Measurements from ENCODE around the gene RANBP9. TPM values are rescaled to one million over a fixed set of nuclear protein-coding genes. Genes with fewer than 3 reads are reported as not detected.
A peak's percentile ranks its signal among the peaks of the same experiment; 100 is the strongest.

Gene RANBP9
- total RNA-seq, 4 donors from 2014 or later, result 35.8 to 64.7 (median 50.4) TPM

DNA sequence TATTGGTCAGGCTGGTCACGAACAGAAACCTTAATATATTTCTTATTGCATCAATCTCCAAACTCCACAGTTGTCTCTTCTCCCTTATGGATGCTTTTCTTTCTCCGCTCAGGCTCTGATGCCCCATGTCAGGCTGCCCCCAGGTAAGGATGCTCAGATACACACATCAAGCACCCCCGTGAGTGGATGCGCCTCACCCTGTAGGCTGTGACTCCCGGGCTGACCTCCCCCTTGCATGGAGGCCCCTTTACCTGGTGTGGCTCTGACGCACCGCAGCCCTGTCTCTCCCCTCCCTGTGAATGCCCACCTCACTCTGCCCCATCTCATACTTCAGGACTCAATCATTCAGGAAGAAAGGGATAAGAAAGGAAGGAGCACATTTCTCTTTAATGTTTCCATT is 19.1 kb upstream of the RANBP9 start:
- Histone ChIP-seq H3K4me1 (peaks cover 14% of the 10 kb centered on the region), H3K9me3 (no peaks in the 10 kb centered on the region), H3K27me3 (no peaks in the 10 kb centered on the region), H3K4me3 (no peak overlapping the region), H3K27ac (no peak overlapping the region), H3K36me3 (no peaks in the 10 kb centered on the region)
- TF ChIP-seq EP300 (IDR thresholded peaks at IDR 0.05) (no peak), POLR2AphosphoS5 (IDR thresholded peaks at IDR 0.05) (no peak), POLR2A (IDR thresholded peaks at IDR 0.05) (no peak)
- TF ChIP-seq, protein P1, sequence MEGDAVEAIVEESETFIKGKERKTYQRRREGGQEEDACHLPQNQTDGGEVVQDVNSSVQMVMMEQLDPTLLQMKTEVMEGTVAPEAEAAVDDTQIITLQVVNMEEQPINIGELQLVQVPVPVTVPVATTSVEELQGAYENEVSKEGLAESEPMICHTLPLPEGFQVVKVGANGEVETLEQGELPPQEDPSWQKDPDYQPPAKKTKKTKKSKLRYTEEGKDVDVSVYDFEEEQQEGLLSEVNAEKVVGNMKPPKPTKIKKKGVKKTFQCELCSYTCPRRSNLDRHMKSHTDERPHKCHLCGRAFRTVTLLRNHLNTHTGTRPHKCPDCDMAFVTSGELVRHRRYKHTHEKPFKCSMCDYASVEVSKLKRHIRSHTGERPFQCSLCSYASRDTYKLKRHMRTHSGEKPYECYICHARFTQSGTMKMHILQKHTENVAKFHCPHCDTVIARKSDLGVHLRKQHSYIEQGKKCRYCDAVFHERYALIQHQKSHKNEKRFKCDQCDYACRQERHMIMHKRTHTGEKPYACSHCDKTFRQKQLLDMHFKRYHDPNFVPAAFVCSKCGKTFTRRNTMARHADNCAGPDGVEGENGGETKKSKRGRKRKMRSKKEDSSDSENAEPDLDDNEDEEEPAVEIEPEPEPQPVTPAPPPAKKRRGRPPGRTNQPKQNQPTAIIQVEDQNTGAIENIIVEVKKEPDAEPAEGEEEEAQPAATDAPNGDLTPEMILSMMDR (IDR thresholded peaks at IDR 0.05), result no peak
- 97% methylated on average over 7 of the region's 7 CpGs for WGBS
- DNase-seq (ENCODE audit: low spot score in 2 of 2), result no peak

DNA sequence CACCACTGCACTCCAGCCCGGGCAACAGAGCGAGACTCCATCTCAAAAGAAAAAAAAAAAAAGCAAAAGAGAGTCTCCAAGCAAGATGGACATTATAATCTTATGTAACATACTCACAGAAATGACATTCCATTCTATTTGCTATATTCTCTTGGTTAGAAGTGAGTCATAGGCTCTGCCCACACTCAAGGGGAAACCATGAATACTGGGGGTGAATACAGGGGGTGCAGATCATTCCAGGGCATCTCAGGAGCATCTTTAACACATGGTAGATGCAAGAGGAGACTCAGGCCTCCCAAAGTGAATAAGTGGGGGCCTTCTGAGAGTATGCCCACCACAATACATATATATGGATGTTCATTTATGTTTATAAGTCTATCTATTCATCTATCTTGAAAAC is 18.3 kb upstream of the RANBP9 start:
- no peaks in the 10 kb centered on the region for H3K9me3 ChIP-seq
- no peak overlapping the region for H3K4me3 ChIP-seq
- H3K4me1 ChIP-seq, result peaks cover 22% of the 10 kb centered on the region
- H3K27me3 ChIP-seq, result no peaks in the 10 kb centered on the region
- TF ChIP-seq, protein P1 (IDR thresholded peaks at IDR 0.05), result no peak
- TF ChIP-seq POLR2A (IDR thresholded peaks at IDR 0.05) (no peak), POLR2AphosphoS5 (IDR thresholded peaks at IDR 0.05) (no peak), EP300 (IDR thresholded peaks at IDR 0.05) (no peak)
- no peak overlapping the region for H3K27ac ChIP-seq
- H3K36me3 ChIP-seq, result no peaks in the 10 kb centered on the region
- 98% methylated on average over 2 of the region's 2 CpGs for WGBS
- DNase-seq (ENCODE audit: low spot score in 2 of 2), result no peak

DNA sequence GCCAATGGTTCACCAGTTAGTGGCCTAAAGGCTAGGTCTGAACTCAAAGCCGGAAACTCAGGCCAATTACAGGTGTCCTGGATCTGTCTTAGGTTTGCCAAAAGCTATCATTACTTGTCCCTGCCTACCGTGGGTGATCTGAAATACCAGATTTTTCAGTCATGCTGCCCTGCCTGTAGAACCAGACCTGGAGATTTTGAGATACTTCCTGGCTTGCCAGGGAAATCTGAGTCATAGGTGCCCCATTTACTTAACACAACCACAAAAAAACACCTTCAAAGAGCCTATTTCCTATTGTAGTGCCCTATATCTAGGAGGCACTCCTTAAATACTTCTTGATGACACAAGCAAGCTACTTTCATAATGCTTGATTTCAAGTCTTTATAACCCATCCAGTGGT is 13.9 kb upstream of the RANBP9 start:
- Histone ChIP-seq H3K27me3 (no peaks in the 10 kb centered on the region), H3K4me3 (no peak overlapping the region), H3K9me3 (no peaks in the 10 kb centered on the region), H3K27ac (peak overlapping the region; percentile 75), H3K36me3 (no peaks in the 10 kb centered on the region), H3K4me1 (peaks cover 19% of the 10 kb centered on the region)
- TF ChIP-seq POLR2A (IDR thresholded peaks at IDR 0.05) (no peak), POLR2AphosphoS5 (IDR thresholded peaks at IDR 0.05) (peak in 2 of 3 donors; percentile 51 to 69)
- WGBS, result 36% methylated on average over 2 of the region's 2 CpGs
- DNase-seq (ENCODE audit: low spot score in 2 of 2), result no peak

DNA sequence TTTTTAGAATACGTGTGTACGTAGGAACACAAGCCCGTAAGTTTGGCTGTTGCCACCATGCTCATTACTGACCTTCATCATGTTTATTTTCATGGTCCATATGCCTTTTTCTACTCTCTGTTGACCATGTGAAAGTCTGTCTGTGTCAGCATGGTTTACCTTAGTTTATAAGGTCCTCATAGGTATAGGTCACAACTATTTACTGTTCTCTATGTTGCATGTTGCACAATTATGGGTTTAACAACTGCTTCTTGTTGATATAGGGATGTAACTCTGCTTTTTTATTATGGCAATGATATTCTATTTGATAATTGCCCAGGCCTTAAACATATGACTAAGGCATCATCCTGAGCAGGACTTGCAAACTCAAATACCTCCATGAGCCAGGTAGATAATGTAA is 13.4 kb upstream of the RANBP9 start:
- H3K27me3 ChIP-seq, result no peaks in the 10 kb centered on the region
- H3K4me3 ChIP-seq, result no peak overlapping the region
- peak overlapping the region; percentile 75 for H3K27ac ChIP-seq
- WGBS, result 99% methylated on average over 3 of the region's 3 CpGs
- H3K36me3 ChIP-seq, result no peaks in the 10 kb centered on the region
- peaks cover 19% of the 10 kb centered on the region for H3K4me1 ChIP-seq
- no peak for DNase-seq (ENCODE audit: low spot score in 2 of 2)
- TF ChIP-seq POLR2A (IDR thresholded peaks at IDR 0.05), result no peak
- TF ChIP-seq, protein P1 (IDR thresholded peaks at IDR 0.05), result no peak
- TF ChIP-seq POLR2AphosphoS5 (IDR thresholded peaks at IDR 0.05), result no peak
- no peak for TF ChIP-seq EP300 (IDR thresholded peaks at IDR 0.05)
- no peaks in the 10 kb centered on the region for H3K9me3 ChIP-seq

DNA sequence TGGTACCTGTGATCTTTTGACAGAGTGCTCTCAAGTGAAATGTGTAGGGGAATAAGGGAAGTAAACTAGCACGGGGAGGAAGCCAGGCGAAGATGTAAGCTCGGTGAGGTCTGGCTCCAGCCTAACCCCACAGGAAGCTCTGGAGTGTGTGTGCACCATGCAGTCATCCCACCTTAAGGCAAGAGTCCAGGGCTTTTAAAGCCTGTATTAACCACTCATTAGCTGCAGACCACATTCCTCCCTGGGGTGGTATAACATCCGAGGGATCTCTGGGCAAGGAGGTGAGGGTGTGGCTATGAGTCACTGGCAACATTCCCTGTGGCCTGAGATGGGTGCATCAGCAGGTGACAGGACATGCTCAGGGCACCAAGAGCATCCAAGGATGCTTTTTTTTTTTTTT is 12.5 kb upstream of the RANBP9 start:
- Histone ChIP-seq H3K4me1 (peaks cover 19% of the 10 kb centered on the region), H3K36me3 (no peaks in the 10 kb centered on the region), H3K9me3 (no peaks in the 10 kb centered on the region), H3K4me3 (no peak overlapping the region), H3K27me3 (no peaks in the 10 kb centered on the region), H3K27ac (peak overlapping the region; percentile 75)
- TF ChIP-seq EP300 (IDR thresholded peaks at IDR 0.05), result no peak
- TF ChIP-seq POLR2AphosphoS5 (IDR thresholded peaks at IDR 0.05), result no peak
- TF ChIP-seq, protein P1 (IDR thresholded peaks at IDR 0.05), result no peak
- no peak for TF ChIP-seq POLR2A (IDR thresholded peaks at IDR 0.05)
- DNase-seq (ENCODE audit: low spot score in 2 of 2), result no peak
- WGBS, result 40% methylated on average over 4 of the region's 4 CpGs

DNA sequence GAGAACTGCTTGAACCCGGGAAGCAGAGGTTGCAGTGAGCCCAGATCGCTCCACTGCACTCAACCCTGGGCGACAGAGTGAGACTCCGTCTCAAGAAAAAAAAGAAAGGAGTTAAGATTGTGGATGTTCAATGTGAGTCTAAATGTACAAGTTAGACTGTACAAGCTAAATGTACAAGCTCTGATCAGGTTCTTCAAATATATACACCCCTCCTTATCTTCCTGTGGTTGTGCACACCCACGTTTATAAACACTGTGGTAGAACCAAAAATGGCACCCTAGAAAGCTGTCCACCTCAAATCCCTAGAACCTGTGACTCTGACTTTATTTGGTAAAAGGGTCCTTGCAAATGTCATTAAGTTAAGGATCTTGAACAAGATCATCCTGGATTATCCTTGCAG is 11.2 kb upstream of the RANBP9 start:
- WGBS, result 90% methylated on average over 5 of the region's 5 CpGs
- TF ChIP-seq POLR2AphosphoS5 (IDR thresholded peaks at IDR 0.05) (no peak), POLR2A (IDR thresholded peaks at IDR 0.05) (no peak), EP300 (IDR thresholded peaks at IDR 0.05) (no peak)
- TF ChIP-seq, protein P1 (IDR thresholded peaks at IDR 0.05), result no peak
- Histone ChIP-seq H3K4me1 (peaks cover 19% of the 10 kb centered on the region), H3K27me3 (no peaks in the 10 kb centered on the region), H3K36me3 (no peaks in the 10 kb centered on the region), H3K27ac (no peak overlapping the region), H3K9me3 (no peaks in the 10 kb centered on the region), H3K4me3 (no peak overlapping the region)
- no peak for DNase-seq (ENCODE audit: low spot score in 2 of 2)
